WERI-Rb-1 (cell line): ENCODE measurements around the gene CFD.
"Not testable (repeated sequence)": the region's sequence is repeated elsewhere in the genome, so short reads cannot be mapped to it uniquely, and the experiment has no call there.

Experiments
- DNase-seq: peaks from one replicate; pipeline ENCODE4 v3.0.0-alpha.2; 2020
- H3K27ac ChIP-seq: fragments of 250-450 bp; sonication (Bioruptor Pico); 2 replicates; pipeline ENCODE4 v1.5.1; 2020; ENCODE audit warnings: mild to moderate bottlenecking, moderate library complexity
- H3K27me3 ChIP-seq: fragments of 250-450 bp; sonication (Bioruptor Pico); 2 replicates; pipeline ENCODE4 v1.5.1; 2021; ENCODE audit warnings: mild to moderate bottlenecking, low read depth, moderate library complexity; ENCODE audit not compliant: insufficient read depth, severe bottlenecking
- H3K36me3 ChIP-seq: fragments of 250-450 bp; sonication (Bioruptor Pico); 2 replicates; pipeline ENCODE4 v1.5.1; 2020; ENCODE audit warnings: mild to moderate bottlenecking, moderate library complexity
- H3K4me3 ChIP-seq: 2 replicates; pipeline ENCODE4 v1.5.1; 2011; ENCODE audit warnings: low read depth, mild to moderate bottlenecking, control low read depth, low read length
- H3K9me3 ChIP-seq: fragments of 250-450 bp; sonication (Bioruptor Pico); 2 replicates; pipeline ENCODE4 v1.5.1; 2021; ENCODE audit warnings: mild to moderate bottlenecking, moderate library complexity; ENCODE audit not compliant: severe bottlenecking
- TF ChIP-seq, protein P1 (sequence below): IDR thresholded peaks from 2 replicates; pipeline ENCODE4 v1.5.1; 2011; ENCODE audit warnings: low read depth, mild to moderate bottlenecking, control low read depth, inconsistent platforms, low read length

Gene CFD

DNA sequence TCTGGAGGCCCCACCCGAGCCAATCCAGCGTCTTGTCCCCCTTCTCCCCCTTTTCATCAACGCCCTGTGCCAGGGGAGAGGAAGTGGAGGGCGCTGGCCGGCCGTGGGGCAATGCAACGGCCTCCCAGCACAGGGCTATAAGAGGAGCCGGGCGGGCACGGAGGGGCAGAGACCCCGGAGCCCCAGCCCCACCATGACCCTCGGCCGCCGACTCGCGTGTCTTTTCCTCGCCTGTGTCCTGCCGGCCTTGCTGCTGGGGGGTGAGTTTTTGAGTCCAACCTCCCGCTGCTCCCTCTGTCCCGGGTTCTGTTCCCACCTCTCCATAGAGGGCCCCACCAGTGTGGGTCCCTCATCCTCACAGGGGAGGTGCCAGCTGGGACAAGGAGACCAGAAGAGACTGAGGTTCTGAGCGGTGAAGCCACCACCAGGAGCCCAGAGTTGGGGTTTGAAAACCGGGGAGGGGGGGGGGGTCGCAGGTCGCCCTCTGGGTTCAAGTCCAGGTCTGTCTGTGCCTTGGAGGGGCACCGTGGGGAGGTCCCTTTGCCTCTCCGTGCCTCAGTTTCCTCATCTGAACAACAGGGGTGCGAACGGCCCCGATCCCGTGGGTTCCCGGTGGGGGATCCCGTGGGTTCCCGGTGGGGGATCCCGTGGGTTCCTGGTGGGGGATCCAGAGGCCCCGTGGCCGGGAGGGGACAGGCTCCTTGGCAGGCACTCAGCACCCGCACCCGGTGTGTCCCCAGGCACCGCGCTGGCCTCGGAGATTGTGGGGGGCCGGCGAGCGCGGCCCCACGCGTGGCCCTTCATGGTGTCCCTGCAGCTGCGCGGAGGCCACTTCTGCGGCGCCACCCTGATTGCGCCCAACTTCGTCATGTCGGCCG lies 7.1 kb upstream of the CFD start, which contains the start of gene ELANE:
ELANE (plus strand) TSS at position 168 of the 878 bp plus-strand sequence; CDS start at position 194, 26 bp downstream.
- TF ChIP-seq, protein P1, sequence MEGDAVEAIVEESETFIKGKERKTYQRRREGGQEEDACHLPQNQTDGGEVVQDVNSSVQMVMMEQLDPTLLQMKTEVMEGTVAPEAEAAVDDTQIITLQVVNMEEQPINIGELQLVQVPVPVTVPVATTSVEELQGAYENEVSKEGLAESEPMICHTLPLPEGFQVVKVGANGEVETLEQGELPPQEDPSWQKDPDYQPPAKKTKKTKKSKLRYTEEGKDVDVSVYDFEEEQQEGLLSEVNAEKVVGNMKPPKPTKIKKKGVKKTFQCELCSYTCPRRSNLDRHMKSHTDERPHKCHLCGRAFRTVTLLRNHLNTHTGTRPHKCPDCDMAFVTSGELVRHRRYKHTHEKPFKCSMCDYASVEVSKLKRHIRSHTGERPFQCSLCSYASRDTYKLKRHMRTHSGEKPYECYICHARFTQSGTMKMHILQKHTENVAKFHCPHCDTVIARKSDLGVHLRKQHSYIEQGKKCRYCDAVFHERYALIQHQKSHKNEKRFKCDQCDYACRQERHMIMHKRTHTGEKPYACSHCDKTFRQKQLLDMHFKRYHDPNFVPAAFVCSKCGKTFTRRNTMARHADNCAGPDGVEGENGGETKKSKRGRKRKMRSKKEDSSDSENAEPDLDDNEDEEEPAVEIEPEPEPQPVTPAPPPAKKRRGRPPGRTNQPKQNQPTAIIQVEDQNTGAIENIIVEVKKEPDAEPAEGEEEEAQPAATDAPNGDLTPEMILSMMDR, result no peak
- Histone ChIP-seq H3K36me3 (no peaks in the 10 kb centered on the region), H3K27me3 (no peaks in the 10 kb centered on the region), H3K27ac (no peak within 1 kb of the TSS), H3K9me3 (no peaks in the 10 kb centered on the region), H3K4me3 (no peak within 1 kb of the TSS)
- no peak for DNase-seq

DNA sequence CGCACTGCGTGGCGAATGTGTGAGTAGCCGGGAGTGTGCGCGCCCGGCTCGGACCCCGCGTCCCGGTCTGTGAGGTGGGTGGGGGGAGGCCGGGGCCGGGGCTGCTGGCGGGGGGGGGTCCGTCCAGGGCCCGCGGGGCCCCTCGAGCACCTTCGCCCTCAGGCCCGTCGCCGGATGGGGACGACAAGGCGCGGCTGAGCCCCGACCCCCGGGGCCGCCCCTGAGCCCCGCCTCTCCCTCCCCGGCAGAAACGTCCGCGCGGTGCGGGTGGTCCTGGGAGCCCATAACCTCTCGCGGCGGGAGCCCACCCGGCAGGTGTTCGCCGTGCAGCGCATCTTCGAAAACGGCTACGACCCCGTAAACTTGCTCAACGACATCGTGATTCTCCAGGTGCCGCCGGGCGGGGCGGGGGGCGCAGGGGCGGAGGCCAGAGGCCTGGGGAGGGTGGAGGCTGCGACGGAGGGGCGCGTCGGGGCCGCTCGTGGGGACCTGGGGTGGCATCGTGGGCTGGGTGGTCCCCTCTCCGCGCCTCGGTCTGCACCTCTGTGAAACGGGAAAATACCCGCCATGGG lies 6.4 kb upstream of the CFD start:
- no peak overlapping the region for H3K4me3 ChIP-seq

DNA sequence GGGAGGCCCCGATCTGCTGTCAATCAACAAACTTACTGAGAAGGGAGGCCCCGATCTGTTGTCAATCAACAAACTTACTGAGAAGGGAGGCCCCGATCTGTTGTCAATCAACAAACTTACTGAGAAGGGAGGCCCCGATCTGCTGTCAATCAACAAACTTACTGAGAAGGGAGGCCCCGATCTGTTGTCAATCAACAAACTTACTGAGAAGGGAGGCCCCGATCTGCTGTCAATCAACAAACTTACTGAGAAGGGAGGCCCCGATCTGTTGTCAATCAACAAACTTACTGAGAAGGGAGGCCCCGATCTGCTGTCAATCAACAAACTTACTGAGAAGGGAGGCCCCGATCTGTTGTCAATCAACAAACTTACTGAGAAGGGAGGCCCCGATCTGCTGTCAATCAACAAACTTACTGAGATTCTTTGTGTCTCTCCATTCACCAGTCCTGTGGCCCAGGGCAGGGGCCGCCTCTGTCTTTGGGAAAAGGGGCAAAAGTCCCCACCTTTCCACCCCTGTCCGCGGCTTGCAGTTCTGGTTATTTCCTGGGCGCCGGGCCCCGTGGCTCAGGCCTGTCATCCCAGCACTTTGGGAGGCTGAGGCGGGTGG lies 5.7 kb upstream of the CFD start:
- DNase-seq, H3K9me3 ChIP-seq, H3K27ac ChIP-seq, H3K27me3 ChIP-seq, H3K4me3 ChIP-seq, H3K36me3 ChIP-seq: not testable (repeated sequence)

More for the DNA sequence above, 6.4 kb upstream of the CFD start:
- TF ChIP-seq, protein P1, result no peak
- Histone ChIP-seq H3K27me3 (no peaks in the 10 kb centered on the region), H3K27ac (no peak overlapping the region), H3K36me3 (no peaks in the 10 kb centered on the region), H3K9me3 (no peaks in the 10 kb centered on the region)
- no peak for DNase-seq

DNA sequence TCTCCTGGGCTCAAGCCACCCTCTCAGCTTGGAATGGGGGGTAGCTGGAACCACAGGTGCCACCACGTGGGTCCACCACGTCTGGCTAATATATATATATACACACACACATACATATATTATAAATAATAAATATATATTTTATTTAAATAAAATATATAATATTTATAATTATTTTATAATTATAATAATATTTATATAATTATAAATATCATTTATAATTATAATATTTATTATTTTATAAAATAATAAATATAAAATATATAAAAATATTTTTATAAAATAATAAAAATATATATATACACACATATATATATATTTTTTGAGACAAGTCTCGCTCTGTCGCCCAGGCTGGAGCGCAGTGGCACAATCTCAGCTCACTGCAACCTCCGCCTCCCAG lies 4.9 kb upstream of the CFD start:
- no peak for DNase-seq
- Histone ChIP-seq H3K27ac (no peak overlapping the region), H3K4me3 (no peak overlapping the region), H3K36me3 (no peaks in the 10 kb centered on the region), H3K9me3 (no peaks in the 10 kb centered on the region), H3K27me3 (no peaks in the 10 kb centered on the region)
- TF ChIP-seq, protein P1, result no peak

DNA sequence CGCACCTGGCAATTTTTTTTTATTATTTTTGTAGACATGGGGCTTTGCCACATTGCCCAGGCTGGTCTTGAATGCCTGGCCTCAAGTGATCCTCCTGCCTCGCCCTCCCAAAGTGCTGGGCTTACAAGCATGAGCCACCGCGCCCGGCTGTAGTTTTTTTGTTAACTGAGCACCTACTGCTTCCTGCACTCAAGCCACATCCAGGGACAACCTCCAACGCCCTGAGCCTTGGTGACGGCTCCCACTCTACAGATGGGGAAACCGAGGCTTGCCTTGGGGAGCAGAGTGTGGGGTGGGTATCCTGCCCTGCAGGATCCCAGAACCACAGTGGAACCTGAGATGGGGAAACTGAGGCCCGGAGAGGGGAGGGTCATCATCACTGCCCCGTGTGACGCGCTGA lies 4.3 kb upstream of the CFD start:
- no peak overlapping the region for H3K4me3 ChIP-seq
- TF ChIP-seq, protein P1, result no peak
- H3K9me3 ChIP-seq, result no peaks in the 10 kb centered on the region
- no peaks in the 10 kb centered on the region for H3K27me3 ChIP-seq
- H3K27ac ChIP-seq, result no peak overlapping the region
- H3K36me3 ChIP-seq, result no peaks in the 10 kb centered on the region
- no peak for DNase-seq

DNA sequence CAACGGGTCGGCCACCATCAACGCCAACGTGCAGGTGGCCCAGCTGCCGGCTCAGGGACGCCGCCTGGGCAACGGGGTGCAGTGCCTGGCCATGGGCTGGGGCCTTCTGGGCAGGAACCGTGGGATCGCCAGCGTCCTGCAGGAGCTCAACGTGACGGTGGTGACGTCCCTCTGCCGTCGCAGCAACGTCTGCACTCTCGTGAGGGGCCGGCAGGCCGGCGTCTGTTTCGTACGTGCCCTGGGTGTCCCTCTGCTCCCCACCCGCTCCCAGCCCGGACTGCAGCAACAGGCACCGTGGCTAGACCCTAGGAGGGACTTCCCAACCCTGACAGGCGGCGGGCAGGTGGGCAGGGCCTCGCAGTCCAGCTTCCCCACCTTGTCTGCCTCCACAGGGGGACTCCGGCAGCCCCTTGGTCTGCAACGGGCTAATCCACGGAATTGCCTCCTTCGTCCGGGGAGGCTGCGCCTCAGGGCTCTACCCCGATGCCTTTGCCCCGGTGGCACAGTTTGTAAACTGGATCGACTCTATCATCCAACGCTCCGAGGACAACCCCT lies 3.8 kb upstream of the CFD start:
- H3K27me3 ChIP-seq, result no peaks in the 10 kb centered on the region
- H3K36me3 ChIP-seq, result no peaks in the 10 kb centered on the region
- TF ChIP-seq, protein P1, result no peak
- H3K9me3 ChIP-seq, result no peaks in the 10 kb centered on the region
- no peak overlapping the region for H3K27ac ChIP-seq
- no peak for DNase-seq
- H3K4me3 ChIP-seq, result no peak overlapping the region
